GM19324 (cell line): ENCODE measurements around the gene ARID4B.
"Not testable (repeated sequence)": the region's sequence is repeated elsewhere in the genome, so short reads cannot be mapped to it uniquely, and the experiment has no call there.

Experiments
- ATAC-seq: cut with Tn5 transposase; IDR thresholded peaks from one replicate; pipeline ENCODE4 v1.9.1; 2021; ENCODE audit warnings: mild to moderate bottlenecking, moderate library complexity; ENCODE audit not compliant: unreplicated experiment, low FRiP score

ARID4B gene

DNA sequence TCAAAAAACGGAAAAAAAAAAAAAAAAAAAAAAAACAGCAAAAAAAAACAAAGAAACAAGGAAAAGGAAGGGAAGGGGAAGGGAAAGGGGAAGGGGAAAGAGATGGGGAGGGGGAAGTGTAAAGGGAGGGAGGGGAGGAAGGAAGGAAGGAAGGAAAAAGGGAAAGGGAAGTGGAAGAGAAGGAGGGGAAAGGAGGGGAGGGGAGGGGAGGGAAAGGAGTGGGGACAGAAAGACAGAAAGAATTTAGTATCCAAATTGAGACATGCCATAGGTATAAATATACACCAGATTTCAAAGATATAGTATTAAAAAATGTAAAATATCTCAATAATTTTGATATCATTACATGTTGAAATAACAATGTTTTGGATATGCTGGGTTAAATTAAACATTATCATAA lies 25.8 kb downstream of the ARID4B start:
- ATAC-seq: no peak

DNA sequence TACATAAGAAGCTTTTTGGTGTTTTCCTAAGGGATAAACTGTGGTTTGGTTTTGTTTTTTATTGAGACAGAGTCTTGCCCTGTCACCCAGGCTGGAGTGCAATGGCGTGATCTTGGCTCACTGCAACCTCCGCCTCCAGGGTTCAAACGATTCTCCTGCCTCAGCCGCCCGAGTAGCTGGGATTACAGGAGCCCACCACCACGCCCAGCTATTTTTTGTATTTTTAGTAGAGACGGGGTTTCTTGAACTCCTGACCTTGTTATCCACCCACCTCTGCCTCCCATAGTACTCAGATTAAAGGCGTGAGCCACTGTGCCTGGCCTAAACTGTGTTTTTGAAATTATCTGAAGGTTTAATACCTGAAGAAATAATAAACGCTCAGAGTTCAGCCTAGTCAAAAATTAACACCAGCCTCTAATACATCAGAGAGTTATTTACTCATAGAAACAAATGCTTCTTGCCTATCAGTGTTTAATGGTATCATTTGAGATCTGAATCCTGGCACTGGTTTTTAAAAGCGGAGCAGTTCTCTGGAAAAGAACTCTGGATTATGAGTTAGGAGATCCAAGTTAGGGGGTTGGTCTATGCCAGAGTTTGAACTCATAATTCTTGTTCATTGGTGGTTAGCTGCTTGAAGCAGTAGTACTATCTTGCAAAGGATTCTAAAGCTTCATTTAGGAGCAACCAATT lies 28.7 kb downstream of the ARID4B start:
- no peak for ATAC-seq

DNA sequence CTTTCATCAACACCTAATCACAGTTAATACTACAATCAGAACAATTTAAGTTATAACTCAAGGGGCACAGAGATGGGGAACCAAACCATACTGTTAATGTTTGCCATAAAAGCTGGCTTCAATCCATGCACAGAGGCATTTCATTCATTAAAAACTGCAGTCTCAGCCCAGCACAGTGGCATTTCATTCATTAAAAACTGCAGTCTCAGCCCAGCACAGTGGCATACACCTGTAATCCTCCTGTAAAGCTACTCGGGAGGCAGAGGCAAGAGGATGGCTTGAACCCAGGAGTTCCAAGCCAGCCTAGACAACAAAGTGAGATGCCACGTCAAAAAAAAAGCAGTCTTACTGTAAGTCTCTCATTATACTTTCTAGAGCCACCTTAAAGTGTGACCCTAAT lies 29.2 kb downstream of the ARID4B start:
- no peak for ATAC-seq

DNA sequence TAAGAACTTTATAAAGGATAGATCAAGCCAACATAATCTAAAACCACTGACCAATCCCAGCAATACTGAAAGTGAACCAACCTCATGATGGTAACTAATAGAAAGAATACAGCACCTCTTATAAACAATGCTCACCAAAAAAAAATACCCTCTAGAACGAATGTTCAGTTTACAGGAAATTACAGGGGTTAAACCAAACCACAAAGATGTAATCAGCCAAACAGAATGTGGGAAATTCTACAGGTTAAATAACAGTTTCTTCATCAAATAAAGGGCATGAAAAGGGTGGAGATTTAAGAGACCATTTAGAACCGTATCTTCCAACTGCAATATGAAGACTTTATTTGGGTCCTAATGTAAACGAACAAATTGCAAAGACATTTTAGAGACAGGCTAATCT lies 30.4 kb downstream of the ARID4B start:
- ATAC-seq: no peak

DNA sequence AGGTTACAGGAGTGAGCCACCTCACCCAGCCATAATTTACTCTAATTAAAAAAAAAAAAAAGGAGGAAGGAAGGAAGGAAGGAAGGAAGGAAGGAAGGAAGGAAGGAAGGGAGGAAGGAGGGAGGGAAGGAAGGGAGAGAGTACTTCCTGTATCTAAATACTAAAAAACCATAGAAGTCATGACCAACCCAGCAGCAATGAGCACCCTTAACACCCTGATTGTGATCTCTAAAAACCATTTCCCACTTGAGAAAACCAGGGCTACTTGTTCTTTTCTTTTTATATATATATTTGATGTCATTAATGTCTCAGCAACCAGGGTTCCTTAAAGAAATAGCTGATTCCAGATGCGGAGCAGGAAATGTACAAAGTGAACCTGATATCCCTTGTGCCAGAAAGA lies 31.2 kb downstream of the ARID4B start:
- no peak for ATAC-seq

DNA sequence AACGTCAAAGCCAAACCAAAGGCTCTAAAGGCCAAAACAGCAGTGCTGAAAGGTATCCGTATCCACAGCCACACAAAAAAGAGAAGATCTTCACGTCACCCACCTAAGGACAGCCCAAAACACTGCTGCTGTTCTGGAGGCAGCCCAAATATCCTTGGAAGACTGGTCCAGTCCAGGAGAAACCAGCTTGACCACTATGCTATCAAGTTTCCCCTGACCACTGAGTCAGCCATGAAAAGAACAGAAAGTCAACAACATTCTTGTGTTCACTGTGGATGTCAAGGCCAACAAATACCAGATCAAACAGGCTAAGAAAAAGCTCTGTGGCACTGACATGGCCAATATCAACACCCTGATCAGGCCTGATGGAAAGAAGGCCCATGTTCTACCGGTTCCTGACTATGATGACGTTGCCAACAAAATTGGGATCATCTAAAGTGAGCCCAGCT lies 32.1 kb downstream of the ARID4B start:
- no peak for ATAC-seq

DNA sequence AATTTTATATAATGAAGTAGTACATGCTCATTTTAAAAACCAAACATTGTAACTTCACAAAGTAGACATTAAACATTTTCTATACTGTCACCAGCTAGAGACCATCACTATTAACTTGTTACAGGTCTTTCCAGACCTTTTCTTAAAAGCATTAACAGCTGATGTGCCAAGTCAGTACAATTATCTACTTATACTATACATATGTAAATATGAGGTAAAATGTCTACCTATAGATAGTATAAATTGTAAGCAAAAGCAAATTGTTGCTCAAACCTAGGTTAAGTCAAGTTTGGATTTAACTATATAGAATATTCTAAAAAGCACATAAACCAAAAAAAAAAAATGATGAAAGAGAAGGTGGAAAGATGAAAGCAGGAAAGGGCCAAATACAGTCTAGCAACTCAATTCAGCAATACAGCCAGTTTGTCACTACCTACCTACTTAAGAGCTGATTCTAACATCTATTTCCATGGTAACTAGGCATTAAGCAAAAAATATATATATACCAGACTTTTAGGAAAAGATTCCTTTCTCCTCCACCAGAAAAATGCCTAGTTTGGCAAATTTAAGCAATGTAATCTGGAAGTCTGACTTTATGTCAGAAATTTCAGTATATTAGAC lies 34.5 kb downstream of the ARID4B start:
- no peak for ATAC-seq

DNA sequence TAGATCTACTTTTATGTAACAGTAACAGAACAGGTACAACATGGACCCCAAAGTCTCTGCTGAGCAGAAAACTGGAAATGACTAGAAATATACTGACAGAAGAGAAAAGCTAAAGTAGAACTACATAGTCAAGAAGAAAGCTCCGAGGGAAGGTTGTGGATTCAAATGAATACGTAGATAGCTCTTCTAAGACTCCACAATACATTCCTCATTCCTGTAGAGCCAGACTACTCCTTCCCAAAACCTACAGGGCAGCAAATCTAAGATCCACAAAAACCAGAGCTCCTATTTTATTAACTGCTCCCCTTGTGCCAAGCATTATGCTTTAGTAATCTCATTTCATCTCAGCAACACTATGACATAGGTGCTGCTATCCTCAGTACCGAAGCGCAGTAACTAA lies 35.2 kb downstream of the ARID4B start:
- ATAC-seq: no peak

DNA sequence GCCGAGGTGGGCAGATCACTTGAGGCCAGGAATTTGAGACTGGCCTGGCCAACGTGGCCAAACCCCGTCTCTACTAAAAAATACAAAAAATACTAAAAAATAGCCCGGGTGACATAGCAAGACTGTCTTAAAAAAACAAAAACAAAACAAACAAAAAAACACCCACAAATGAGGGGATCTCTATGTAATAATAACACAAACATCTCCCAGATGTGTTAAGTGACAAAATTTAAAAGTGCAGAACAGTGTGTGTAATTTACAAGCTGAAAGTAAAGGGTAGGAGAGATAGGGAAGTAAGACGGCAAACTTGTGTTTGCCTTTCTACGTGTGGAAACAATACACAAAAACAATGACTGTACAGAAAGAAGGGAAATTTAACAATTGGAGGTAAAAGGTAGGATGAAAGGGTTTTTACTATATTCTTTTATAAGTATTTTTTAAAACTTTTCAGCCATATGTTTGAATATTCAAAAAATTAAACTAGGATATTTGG lies 36.3 kb downstream of the ARID4B start:
- ATAC-seq: no peak

DNA sequence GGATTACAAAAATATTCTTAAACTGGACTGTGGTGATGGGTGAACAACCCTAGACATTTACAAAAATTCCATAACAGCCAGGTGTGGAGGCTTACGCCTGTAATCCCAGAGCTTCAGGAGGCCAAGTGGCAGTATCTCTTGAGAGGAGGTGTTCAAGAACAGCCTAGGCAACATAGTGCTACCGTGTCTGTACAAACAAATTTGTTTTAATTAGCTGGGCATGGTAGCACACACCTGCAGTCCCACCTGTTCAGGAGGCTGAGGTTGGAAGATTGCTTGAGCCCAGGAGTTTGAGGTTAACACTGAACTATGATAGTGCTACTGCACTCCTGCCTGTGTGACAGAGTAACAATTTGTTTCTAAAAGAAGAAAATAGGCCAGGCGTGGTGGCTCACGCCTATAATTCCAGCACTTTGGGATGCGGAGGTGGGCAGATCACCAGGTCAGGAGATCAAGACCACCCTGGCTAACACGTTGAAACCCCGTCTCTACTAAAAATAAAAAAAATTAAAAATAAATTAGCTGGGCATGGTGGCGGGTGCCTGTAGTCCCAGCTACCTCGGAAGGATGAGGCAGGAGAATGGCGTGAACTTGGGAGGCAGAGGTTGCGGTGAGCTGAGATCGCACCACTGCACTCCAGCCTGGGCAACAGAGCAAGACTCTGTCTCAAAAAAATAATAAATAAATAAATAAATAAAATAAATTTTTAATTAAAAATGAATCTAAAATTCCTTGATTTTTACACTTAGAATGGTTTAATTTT lies 37.1 kb downstream of the ARID4B start:
- ATAC-seq: no peak

DNA sequence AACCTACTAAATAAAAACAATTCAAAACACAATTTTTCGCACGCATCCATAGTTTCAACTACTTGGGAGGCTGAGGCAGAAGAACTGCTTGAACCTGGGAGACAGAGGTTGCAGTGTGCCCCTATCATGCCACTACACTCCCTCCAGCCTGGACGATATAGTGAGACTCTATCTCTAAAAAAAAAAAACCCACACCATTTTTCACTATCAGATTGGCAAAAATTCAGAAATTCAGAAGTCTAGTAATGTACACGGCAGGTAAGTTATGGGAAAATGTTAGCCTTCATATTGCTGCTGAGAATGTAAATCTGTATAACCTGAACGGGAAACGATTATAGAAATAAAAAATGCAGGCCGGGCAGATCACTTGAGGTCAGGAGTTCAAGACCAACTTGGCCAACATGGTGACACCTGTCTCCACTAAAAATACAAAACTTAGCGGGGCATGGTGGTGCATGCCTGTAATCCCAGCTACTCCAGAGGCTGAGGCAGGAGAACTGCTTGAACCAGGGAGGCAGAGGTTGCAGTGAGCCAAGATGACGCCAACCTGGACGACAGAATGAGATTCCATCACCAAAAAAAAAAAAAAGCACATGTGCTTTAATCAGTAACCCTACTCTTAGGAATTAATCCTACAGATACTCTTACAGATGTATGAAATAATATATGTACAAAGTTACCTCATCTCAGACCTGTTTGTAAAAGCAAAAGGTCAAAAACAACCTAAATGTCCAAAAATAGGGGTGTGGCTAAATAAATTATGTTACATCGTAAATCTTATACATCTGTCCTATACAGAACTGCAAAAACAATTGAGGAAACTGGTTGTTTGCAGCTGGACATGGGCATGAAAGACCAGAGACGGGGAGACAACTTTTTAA lies 37.9 kb downstream of the ARID4B start:
- ATAC-seq: no peak

DNA sequence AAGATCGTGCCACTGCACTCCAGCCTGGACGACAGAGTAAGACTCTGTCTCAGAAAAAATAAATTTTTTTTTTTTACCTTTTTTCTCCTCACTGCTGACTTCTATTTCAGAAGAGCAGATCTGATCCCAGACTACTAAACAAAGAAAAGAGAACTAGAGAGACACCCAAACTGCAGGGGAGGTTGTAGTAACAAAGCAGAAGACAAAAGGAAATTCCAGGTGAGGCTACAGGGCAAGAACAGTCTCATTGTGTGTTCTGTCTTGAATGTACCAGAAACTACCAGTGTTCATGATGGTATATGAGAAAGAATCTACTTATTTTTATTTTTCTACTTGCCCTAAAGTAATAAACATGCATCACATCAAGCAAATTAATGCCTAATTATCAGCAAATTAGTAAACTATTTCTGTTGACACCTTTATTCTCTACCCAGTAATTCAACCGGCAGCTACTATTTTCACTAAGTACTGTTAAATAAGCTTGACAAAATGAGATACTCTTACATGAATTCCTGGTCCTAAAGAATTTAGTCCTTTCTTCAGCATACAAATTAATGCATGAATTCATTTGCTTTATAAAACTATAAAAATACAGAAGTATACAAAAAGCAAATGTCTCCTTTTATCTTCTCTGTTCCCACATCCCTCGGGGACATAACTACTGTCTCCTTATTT lies 40.6 kb downstream of the ARID4B start:
- ATAC-seq: no peak

DNA sequence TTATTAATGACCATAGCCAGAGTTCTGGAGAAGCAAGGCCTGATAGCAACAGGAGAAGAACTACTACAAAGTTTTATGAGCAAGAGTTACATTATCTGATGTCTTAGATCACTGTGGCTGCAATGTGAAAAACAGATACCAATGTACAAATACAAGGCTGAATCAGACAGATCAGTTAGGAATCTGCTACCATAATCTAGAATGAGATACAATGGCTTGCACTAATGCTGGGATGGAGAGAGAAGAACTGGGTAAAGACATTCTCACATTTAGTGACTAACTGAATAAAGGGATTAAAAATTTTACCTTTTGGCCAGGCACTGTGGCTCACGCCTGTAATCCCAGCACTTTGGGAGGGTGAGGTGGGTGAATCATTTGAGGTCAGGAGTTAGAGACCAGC lies 41.3 kb downstream of the ARID4B start:
- ATAC-seq: no peak

DNA sequence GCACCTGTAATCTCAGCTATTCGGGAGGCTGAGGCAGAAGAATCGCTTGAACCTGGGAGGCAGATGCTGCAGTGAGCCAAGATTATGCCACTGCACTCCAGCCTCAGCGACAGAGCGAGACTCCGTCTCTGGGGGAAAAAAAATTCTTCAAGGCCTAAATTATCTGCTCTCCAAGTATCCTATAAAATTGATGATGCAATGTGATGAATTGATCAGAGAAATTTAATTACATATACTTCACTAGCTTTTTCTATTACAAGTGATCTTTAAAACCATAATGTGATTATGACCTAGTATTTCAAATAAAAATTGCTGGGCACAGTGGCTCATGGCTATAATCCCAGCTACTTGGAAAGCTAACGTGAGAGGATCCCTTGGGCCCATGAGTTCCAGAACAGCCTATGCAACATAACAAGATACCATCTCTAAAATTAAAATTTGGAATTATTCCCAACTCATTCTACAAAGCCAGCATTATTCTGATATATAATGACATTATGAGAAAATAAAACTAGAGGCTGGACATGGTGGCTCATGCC lies 43.7 kb downstream of the ARID4B start:
- ATAC-seq: no peak

DNA sequence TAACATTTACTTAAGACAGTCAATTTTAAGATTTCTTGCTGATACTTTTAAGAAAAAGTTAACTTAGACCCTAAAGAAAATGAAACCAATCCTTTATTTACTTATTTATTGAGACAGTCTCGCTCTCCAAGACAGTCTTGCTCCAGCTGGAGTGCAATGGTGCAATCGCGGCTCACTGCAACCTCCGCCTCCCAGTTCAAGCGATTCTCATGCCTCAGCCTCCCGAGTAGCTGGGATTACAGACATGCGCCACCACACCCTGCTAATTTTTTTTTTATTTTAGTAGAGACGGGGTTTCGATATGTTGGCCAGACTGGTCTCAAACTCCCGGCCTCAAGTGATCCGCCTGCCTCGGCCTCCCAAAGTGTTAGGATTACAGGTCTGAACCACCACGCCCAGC lies 44.3 kb downstream of the ARID4B start:
- not testable (repeated sequence) for ATAC-seq

DNA sequence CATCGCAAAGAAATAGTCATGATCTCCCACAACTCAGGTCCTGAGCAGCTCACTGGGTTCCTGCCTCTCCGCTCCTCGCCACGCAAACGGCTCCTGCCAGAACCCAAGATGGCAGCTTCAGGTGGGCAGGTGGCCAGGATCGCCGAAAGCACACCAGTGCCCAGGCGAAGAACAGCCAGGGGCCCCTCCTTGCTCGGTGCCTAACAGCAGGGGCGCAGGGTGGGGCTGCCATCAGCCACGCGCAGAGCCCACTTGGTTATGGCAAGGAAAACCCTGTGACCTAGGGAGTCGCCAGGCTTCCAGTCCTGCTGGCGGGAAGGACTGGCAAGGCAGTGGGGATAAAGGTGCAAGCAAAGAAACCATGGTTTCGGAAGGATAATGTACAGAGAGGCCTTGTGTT lies 47.5 kb downstream of the ARID4B start:
- no peak for ATAC-seq

DNA sequence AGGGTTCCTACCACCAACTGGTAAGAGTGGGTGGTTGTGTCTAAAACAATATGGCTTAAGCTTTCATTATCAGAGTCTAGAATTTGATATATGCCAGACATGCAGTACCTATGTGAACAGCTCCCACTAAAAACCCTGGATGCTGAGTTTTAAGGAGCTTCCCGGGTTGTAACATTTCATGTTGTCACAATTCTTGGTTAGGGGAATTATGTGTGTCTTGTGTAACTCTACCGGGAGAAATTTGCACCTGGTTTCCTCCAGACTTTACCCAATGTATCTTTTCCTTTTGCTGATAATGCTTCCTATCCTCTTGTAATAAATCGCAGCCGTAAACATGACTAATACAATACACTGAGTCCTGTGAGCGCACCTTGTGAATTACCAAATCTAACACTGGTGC lies 48.3 kb downstream of the ARID4B start:
- no peak for ATAC-seq

DNA sequence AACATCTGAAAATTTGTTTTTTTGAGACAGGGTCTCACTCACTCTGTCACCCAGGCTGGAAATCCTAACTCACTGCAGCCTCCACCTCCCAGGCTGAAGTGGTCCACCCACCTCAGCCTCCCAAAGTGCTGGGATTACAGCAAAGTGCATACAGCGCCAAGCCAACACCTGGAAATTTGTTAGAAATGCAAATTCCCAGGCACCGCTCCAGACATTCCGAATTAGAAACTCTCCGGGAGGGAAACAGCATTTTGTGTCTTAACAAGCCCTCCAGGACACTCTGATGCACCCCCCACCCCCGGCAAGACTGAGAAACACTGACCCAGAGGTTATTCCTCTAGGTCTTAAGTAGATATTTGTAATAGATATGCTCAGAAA lies 49.1 kb downstream of the ARID4B start:
- no peak for ATAC-seq

DNA sequence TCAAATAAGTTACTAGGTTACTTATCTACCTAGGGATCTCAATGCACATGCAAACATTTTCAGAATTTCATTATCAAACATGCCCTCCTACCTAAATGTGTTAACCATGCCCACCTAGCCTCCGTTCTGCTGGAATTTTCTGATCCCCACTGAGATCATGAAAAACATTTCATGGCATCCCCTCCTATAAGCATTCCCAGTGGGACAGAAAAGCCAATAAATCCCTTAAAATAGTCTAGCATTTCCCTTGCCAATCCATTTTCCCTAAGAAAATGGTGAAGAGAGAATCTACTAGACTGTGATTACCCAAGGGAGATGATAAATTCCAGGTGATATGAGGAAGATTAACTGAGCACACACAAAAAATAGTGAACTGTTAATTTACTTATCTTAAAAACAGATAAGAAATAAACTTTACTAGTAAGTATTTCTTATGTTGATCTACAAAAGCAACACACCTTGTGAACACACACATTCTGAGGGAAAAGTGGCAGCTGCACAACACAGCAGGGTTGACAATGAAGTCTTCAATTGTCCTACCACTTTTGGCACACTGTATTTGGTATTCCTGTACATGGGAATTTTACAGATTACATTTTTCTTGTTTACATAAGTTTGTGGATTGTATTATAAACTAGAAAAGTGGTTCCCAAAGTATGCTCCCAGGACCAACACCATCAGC lies 49.6 kb downstream of the ARID4B start:
- ATAC-seq: no peak
